Activated CD4-positive, alpha-beta memory T cell treated with anti-CD3 and anti-CD28 coated beads for 36 hours (primary cell): ENCODE data around the gene ANXA10. TPM values are rescaled to one million over a fixed set of nuclear protein-coding genes. Genes with fewer than 3 reads are reported as not detected.

Experiments used
- CTCF ChIA-PET: fragments of 350-600 bp; sonication (Branson Sonifier 250); formaldehyde crosslinking; loops from one replicate; lab custom pipeline; 2021; ENCODE audit warnings: antibody characterized with exemption, inconsistent platforms; lab: Charles Lee
- POLR2A ChIA-PET: fragments of 350-600 bp; sonication (Branson Sonifier 250); formaldehyde crosslinking; loops from one replicate; lab custom pipeline; 2021; ENCODE audit warnings: antibody characterized with exemption; lab: Charles Lee
- DNase-seq: peaks from one replicate; pipeline ENCODE4 v3.0.0-alpha.2; 2020
- H3K27ac Mint-ChIP-seq: one replicate; pipeline ENCODE4 v1.8.0; 2021; ENCODE audit warnings: mixed read lengths
- H3K27me3 Mint-ChIP-seq: one replicate; pipeline ENCODE4 v1.8.0; 2021; ENCODE audit warnings: mixed read lengths
- H3K36me3 Mint-ChIP-seq: one replicate; pipeline ENCODE4 v1.8.0; 2021; ENCODE audit warnings: mixed read lengths
- H3K4me1 Mint-ChIP-seq: one replicate; pipeline ENCODE4 v1.8.0; 2021; ENCODE audit warnings: low read depth, mixed read lengths
- H3K4me3 Mint-ChIP-seq: one replicate; pipeline ENCODE4 v1.8.0; 2021; ENCODE audit warnings: mild to moderate bottlenecking, mixed read lengths
- H3K9me3 Mint-ChIP-seq: one replicate; pipeline ENCODE4 v1.8.0; 2021; ENCODE audit warnings: mixed read lengths
- intact Hi-C: fragments of 100-400 bp; cut with micrococcal nuclease; formaldehyde crosslinking; loops from one replicate; pipeline ENCODE4 v1.15.1; 2023
- total RNA-seq, 2 experiments: library from RNA; stranded (reverse); gene quantifications; one replicate each; pipeline ENCODE4 v1.2.3, GENCODE V29; 2021

ANXA10 gene
- total RNA-seq, 2 experiments from 2014 or later, result not detected

GRCh38 chr4:168218645-168219044 is 126.3 kb downstream of the ANXA10 start:
- no peak overlapping the region for H3K4me3 Mint-ChIP-seq
- H3K27me3 Mint-ChIP-seq, result no peaks in the 10 kb centered on the region
- no peak for DNase-seq
- intact Hi-C loops, result no loop called here
- CTCF ChIA-PET, result interaction anchor here (0.7 kb wide), 1 partner anchor 792 kb away, joined by 4 read pairs; no protein-coding TSS in a partner anchor
- H3K36me3 Mint-ChIP-seq, result peaks cover 73% of the 10 kb centered on the region
- H3K4me1 Mint-ChIP-seq, result peaks cover 4% of the 10 kb centered on the region
- POLR2A ChIA-PET, result no interaction called here
- H3K27ac Mint-ChIP-seq, result no peak overlapping the region
- H3K9me3 Mint-ChIP-seq, result peaks cover 22% of the 10 kb centered on the region

GRCh38 chr4:168220893-168221292 is 128.6 kb downstream of the ANXA10 start:
- H3K36me3 Mint-ChIP-seq, result peaks cover 60% of the 10 kb centered on the region
- H3K9me3 Mint-ChIP-seq, result peaks cover 5% of the 10 kb centered on the region
- ChIA-PET CTCF (no interaction called here), POLR2A (no interaction called here)
- no peak overlapping the region for H3K4me3 Mint-ChIP-seq
- peaks cover 4% of the 10 kb centered on the region for H3K4me1 Mint-ChIP-seq
- intact Hi-C loops, result no loop called here
- no peak overlapping the region for H3K27ac Mint-ChIP-seq
- DNase-seq, result no peak
- H3K27me3 Mint-ChIP-seq, result no peaks in the 10 kb centered on the region

GRCh38 chr4:168221301-168221700 is 129.0 kb downstream of the ANXA10 start:
- Mint-ChIP-seq H3K36me3 (peaks cover 57% of the 10 kb centered on the region), H3K9me3 (peaks cover 5% of the 10 kb centered on the region), H3K4me1 (peaks cover 4% of the 10 kb centered on the region), H3K27ac (no peak overlapping the region), H3K27me3 (no peaks in the 10 kb centered on the region), H3K4me3 (no peak overlapping the region)
- ChIA-PET CTCF (no interaction called here), POLR2A (no interaction called here)
- intact Hi-C loops, result no loop called here
- DNase-seq, result no peak

Other genes starting within 250 kb of the ANXA10 start
- 10 to 100 TPM; 24.1 to 28.9 TPM for gene DDX60, start 226.2 kb downstream of the ANXA10 start, total RNA-seq